A549 (cell line): ENCODE data around the gene DEXI. TPM values are rescaled to one million over a fixed set of nuclear protein-coding genes. Genes with fewer than 3 reads are reported as not detected.

Source experiments
- ATAC-seq, 2 experiments: fragments of 200-7000 bp in 1 of 2; fragments of >200 bp in 1 of 2; cut with Nextera tagmentation in 1 of 2; cut with Tn5 transposase in 1 of 2; 3 replicates each; pipeline versions ENCODE4 v1.8.0 to v1.9.1; 2018 to 2020; ENCODE audit warnings: mild to moderate bottlenecking in 1 of 2, moderate library complexity in 1 of 2
- CTCF ChIA-PET: fragments of 300-600 bp; sonication (Branson Sonifier 250); formaldehyde crosslinking; extraction: SDS; loops from one replicate; lab custom pipeline; 2021; ENCODE audit warnings: antibody characterized with exemption, inconsistent platforms; lab: Yijun Ruan, JAX
- POLR2A ChIA-PET: fragments of 350-600 bp; formaldehyde crosslinking; extraction: SDS; loops from one replicate; lab custom pipeline; 2021; ENCODE audit warnings: antibody characterized with exemption, inconsistent platforms; lab: Yijun Ruan, JAX
- DNase-seq, 2 experiments: peaks; one replicate each; pipeline versions ENCODE4 v3.0.0 to v3.0.0-alpha.2; 2011 to 2016; ENCODE audit warnings: low read depth in 1 of 2, low spot score in 1 of 2
- FAIRE-seq: peaks from 2 replicates; lab custom pipeline; 2011; peaks lifted over from hg19 to GRCh38; lab: Jason Lieb, UNC
- H3K27ac ChIP-seq, 2 experiments: fragments of >200 bp; sonication (Bioruptor Twin); formaldehyde crosslinking; 3 replicates each; pipeline ENCODE4 v1.5.1; 2016 to 2017
- H3K4me1 ChIP-seq: fragments of >200 bp; sonication (Bioruptor Twin); formaldehyde crosslinking; 3 replicates; pipeline ENCODE4 v1.6.1; 2016
- H3K4me2 ChIP-seq: fragments of >200 bp; sonication (Bioruptor Twin); formaldehyde crosslinking; 3 replicates; pipeline ENCODE4 v1.6.1; 2016
- H3K4me3 ChIP-seq: fragments of >200 bp; sonication (Bioruptor Twin); formaldehyde crosslinking; 3 replicates; pipeline ENCODE4 v1.5.1; 2016
- H3K9me3 ChIP-seq: fragments of >200 bp; sonication (Bioruptor Twin); formaldehyde crosslinking; 3 replicates; pipeline ENCODE4 v1.6.1; 2016
- ATOH8 ChIP-seq: fragments of 250-450 bp; sonication (Bioruptor Pico); IDR thresholded peaks from 2 replicates; pipeline ENCODE4 v1.5.0; 2020; ENCODE audit warnings: low read depth, mild to moderate bottlenecking, moderate library complexity
- CEBPB ChIP-seq, 2 experiments: fragments of >200 bp in 1 of 2; sonication (Bioruptor Twin) in 1 of 2; formaldehyde crosslinking in 1 of 2; IDR thresholded peaks; 2 replicates each; pipeline ENCODE4 v1.6.1; 2012 to 2016
- E2F6 ChIP-seq: IDR thresholded peaks from 2 replicates; pipeline ENCODE4 v1.6.1; 2012; ENCODE audit warnings: low read depth, borderline replicate concordance
- EHF ChIP-seq: fragments of 250-450 bp; sonication (Bioruptor Pico); IDR thresholded peaks from 2 replicates; pipeline ENCODE4 v1.5.0; 2020; ENCODE audit warnings: mild to moderate bottlenecking
- FOSL2 ChIP-seq, 2 experiments: fragments of 450-650 bp in 1 of 2; fragments of >200 bp in 1 of 2; sonication (Bioruptor Twin) in 1 of 2; formaldehyde crosslinking; IDR thresholded peaks; 2 replicates each; pipeline versions ENCODE4 v1.5.0 to v1.6.1; 2016 to 2020; ENCODE audit warnings: mild to moderate bottlenecking in 1 of 2, moderate library complexity in 1 of 2
- HDAC2 ChIP-seq: fragments of 200-600 bp; sonication (generic); IDR thresholded peaks from 2 replicates; pipeline ENCODE4 v1.6.1; 2016
- HEYL ChIP-seq: fragments of 250-450 bp; sonication (Bioruptor Pico); IDR thresholded peaks from 2 replicates; pipeline ENCODE4 v1.8.0; 2021; ENCODE audit warnings: mild to moderate bottlenecking, moderate library complexity
- HOXB13 ChIP-seq: fragments of 250-450 bp; sonication (Bioruptor Pico); IDR thresholded peaks from 2 replicates; pipeline ENCODE4 v1.5.0; 2020; ENCODE audit warnings: low read depth, mild to moderate bottlenecking, moderate library complexity
- JUN ChIP-seq, 2 experiments: fragments of >200 bp; sonication (Bioruptor Twin); formaldehyde crosslinking; IDR thresholded peaks; 2 replicates in 1 of 2; 3 replicates in 1 of 2; pipeline ENCODE4 v1.6.1; 2016 to 2017
- JUNB ChIP-seq: fragments of >200 bp; sonication (Bioruptor Twin); formaldehyde crosslinking; IDR thresholded peaks from 2 replicates; pipeline ENCODE4 v1.6.1; 2016
- KDM1A ChIP-seq: fragments of 200-600 bp; sonication (generic); IDR thresholded peaks from 2 replicates; pipeline ENCODE4 v1.6.1; 2016; ENCODE audit warnings: low read depth, mild to moderate bottlenecking
- KDM5A ChIP-seq: fragments of 200-600 bp; sonication (generic); IDR thresholded peaks from 2 replicates; pipeline ENCODE4 v1.6.1; 2016; ENCODE audit warnings: antibody characterized with exemption, mild to moderate bottlenecking
- MAFK ChIP-seq: fragments of 450-650 bp; IDR thresholded peaks from 2 replicates; pipeline ENCODE4 v1.6.1; 2014; ENCODE audit not compliant: partially characterized antibody
- MYC ChIP-seq: IDR thresholded peaks from 2 replicates; pipeline ENCODE4 v1.6.1; 2012; ENCODE audit warnings: mild to moderate bottlenecking, inconsistent platforms, low read length, improper control_type of control experiment, borderline replicate concordance
- NR3C1 ChIP-seq: fragments of >200 bp; sonication (Bioruptor Twin); formaldehyde crosslinking; IDR thresholded peaks from 3 replicates; pipeline ENCODE4 v1.6.1; 2017
- POLR2A ChIP-seq: IDR thresholded peaks from 2 replicates; pipeline ENCODE4 v1.6.1; 2012; ENCODE audit warnings: mild to moderate bottlenecking, low read length
- POLR2AphosphoS2 ChIP-seq: conservative IDR thresholded peaks from 2 replicates; pipeline ENCODE4 v1.6.1; 2012; ENCODE audit warnings: low read length, improper control_type of control experiment, inconsistent platforms
- RAD21 ChIP-seq, 2 experiments: fragments of >200 bp in 1 of 2; sonication (Bioruptor Twin) in 1 of 2; formaldehyde crosslinking in 1 of 2; IDR thresholded peaks in 1 of 2; conservative IDR thresholded peaks in 1 of 2; 2 replicates in 1 of 2; 3 replicates in 1 of 2; pipeline ENCODE4 v1.6.1; 2012 to 2018; ENCODE audit warnings: inconsistent platforms in 1 of 2
- RARB ChIP-seq: fragments of 250-450 bp; sonication (Bioruptor Pico); IDR thresholded peaks from 2 replicates; pipeline ENCODE4 v1.8.0; 2021; ENCODE audit warnings: mild to moderate bottlenecking, moderate library complexity
- RFX5 ChIP-seq: fragments of 450-650 bp; IDR thresholded peaks from 2 replicates; pipeline ENCODE4 v1.7.1; 2014; ENCODE audit warnings: antibody characterized with exemption, mild to moderate bottlenecking, moderate library complexity
- RNF2 ChIP-seq: fragments of 200-600 bp; sonication (generic); IDR thresholded peaks from 2 replicates; pipeline ENCODE4 v1.6.1; 2016; ENCODE audit warnings: low read depth, mild to moderate bottlenecking, antibody characterized with exemption, moderate library complexity, borderline replicate concordance
- SMC3 ChIP-seq: fragments of >200 bp; sonication (Bioruptor Twin); formaldehyde crosslinking; IDR thresholded peaks from 3 replicates; pipeline ENCODE4 v1.6.1; 2018; ENCODE audit warnings: inconsistent platforms
- SREBF2 ChIP-seq: fragments of 450-650 bp; IDR thresholded peaks from 2 replicates; pipeline ENCODE4 v1.6.1; 2014; ENCODE audit warnings: mild to moderate bottlenecking, moderate library complexity
- TFCP2L1 ChIP-seq: fragments of 250-450 bp; sonication (Bioruptor Pico); IDR thresholded peaks from 2 replicates; pipeline ENCODE4 v1.5.0; 2021; ENCODE audit warnings: mild to moderate bottlenecking
- TP53 ChIP-seq: fragments of 250-450 bp; sonication (Bioruptor Pico); IDR thresholded peaks from 2 replicates; pipeline ENCODE4 v1.5.0; 2021; ENCODE audit warnings: mild to moderate bottlenecking, moderate library complexity
- ZFP36 ChIP-seq: fragments of 450-650 bp; IDR thresholded peaks from 2 replicates; pipeline ENCODE4 v1.6.1; 2014; ENCODE audit warnings: borderline replicate concordance; ENCODE audit not compliant: partially characterized antibody
- ZNF302 ChIP-seq: fragments of 250-450 bp; sonication (Bioruptor Pico); IDR thresholded peaks from 2 replicates; pipeline ENCODE4 v1.9.0; 2021; ENCODE audit warnings: inconsistent platforms, mild to moderate bottlenecking, moderate library complexity
- ZSCAN20 ChIP-seq: fragments of 250-450 bp; sonication (Bioruptor Pico); IDR thresholded peaks from 2 replicates; pipeline ENCODE4 v1.8.0; 2022; ENCODE audit warnings: mild to moderate bottlenecking, moderate library complexity
- WGBS: methylation state at CpG from one replicate; pipeline ENCODE4 v1.1.6; 2017; ENCODE audit errors: missing lambda C conversion rate; 5-methylcytosine and 5-hydroxymethylcytosine counted together
- polyA plus RNA-seq, 4 experiments: library from polyadenylated mRNA; depleted of rRNA in 3 of 4; stranded (reverse); fragments of >200 nt; fragmentation: RNase III in 1 of 4; extraction: RNeasy Plus Mini Kit Qiagen cat#74134 plus additional on column Dnase treatment in 1 of 4; gene quantifications; 2 replicates in 3 of 4; 3 replicates in 1 of 4; pipeline ENCODE4 v1.2.3, GENCODE V29; 2011 to 2017

DEXI gene
- polyA plus RNA-seq, 2 of the 4 experiments (the other 2 are of a cell fraction), result 22.0 to 34.0 TPM

- DNase-seq (no peak), FAIRE-seq (no peak), ATAC-seq (no peak)
- Histone ChIP-seq H3K4me3 (no peak overlapping the region), H3K4me1 (no peaks in the 10 kb centered on the region), H3K4me2 (no peak overlapping the region), H3K9me3 (no peaks in the 10 kb centered on the region), H3K27ac (no peak overlapping the region)
- WGBS, result 57% methylated on average over 3 of the region's 3 CpGs
- TF ChIP-seq RAD21 (conservative IDR thresholded peaks at IDR 0.05 in 1 of 2, IDR thresholded peaks at IDR 0.05 in 1 of 2) (no peak), HEYL (CRISPR knock-in tag) (no peak)
- CTCF ChIA-PET, result interaction anchor here (1.2 to 1.6 kb wide), 2 partner anchors 13 to 402 kb away, joined by 5 read pairs; no protein-coding TSS in a partner anchor
- POLR2A ChIA-PET, result no interaction called here
Observed at GRCh38 chr16:10916534-10916933, 25.7 kb downstream of the DEXI start.

GRCh38 chr16:10911267-10911666, 31.0 kb downstream of the DEXI start:
- ChIA-PET CTCF (interaction anchor here (1.0 to 8.8 kb wide), 3 partner anchors 7 to 167 kb away, joined by 3 to 53 read pairs (median 5); partner anchors contain the start of gene NUBP1), POLR2A (no interaction called here)
- no peaks in the 10 kb centered on the region for H3K9me3 ChIP-seq
- no peaks in the 10 kb centered on the region for H3K4me1 ChIP-seq
- H3K27ac ChIP-seq, result no peak overlapping the region
- ATAC-seq (no peak), FAIRE-seq (no peak), DNase-seq (no peak)
- H3K4me2 ChIP-seq, result no peak overlapping the region
- no peak overlapping the region for H3K4me3 ChIP-seq
- TF ChIP-seq TP53 (no peak), ZFP36 (no peak), MAFK (no peak), EHF (CRISPR knock-in tag) (no peak), RAD21 (conservative IDR thresholded peaks at IDR 0.05 in 1 of 2, IDR thresholded peaks at IDR 0.05 in 1 of 2) (no peak), CEBPB (IDR thresholded peaks at IDR 0.05) (no peak), POLR2A (no peak), ZNF302 (CRISPR knock-in tag) (no peak), KDM5A (no peak), RARB (CRISPR knock-in tag) (no peak), SMC3 (no peak), KDM1A (no peak), HDAC2 (no peak), FOSL2 (IDR thresholded peaks at IDR 0.05) (no peak), FOSL2 (CRISPR knock-in tag; IDR thresholded peaks at IDR 0.05) (no peak), RNF2 (no peak), TFCP2L1 (CRISPR knock-in tag) (no peak), NR3C1 (no peak), RFX5 (no peak), E2F6 (no peak)

GRCh38 chr16:10907757-10908045, 34.6 kb downstream of the DEXI start:
- H3K27ac ChIP-seq, result no peak overlapping the region
- FAIRE-seq (no peak), ATAC-seq (no peak), DNase-seq (no peak)
- TF ChIP-seq RFX5 (no peak), ZSCAN20 (CRISPR knock-in tag) (no peak), SREBF2 (no peak), RARB (CRISPR knock-in tag) (no peak), POLR2AphosphoS2 (no peak), KDM1A (no peak), KDM5A (no peak), HDAC2 (no peak), MYC (no peak), JUNB (no peak), JUN (IDR thresholded peaks at IDR 0.05) (no peak), HOXB13 (CRISPR knock-in tag) (no peak), ATOH8 (CRISPR knock-in tag) (no peak)
- CTCF ChIA-PET, result interaction anchor here (8.8 kb wide), 1 partner anchor 11 kb away, joined by 53 read pairs; no protein-coding TSS in a partner anchor
- H3K4me1 ChIP-seq, result no peaks in the 10 kb centered on the region
- no peak overlapping the region for H3K4me3 ChIP-seq
- POLR2A ChIA-PET, result no interaction called here
- 97% methylated on average over 6 of the region's 21 CpGs for WGBS
- H3K4me2 ChIP-seq, result no peak overlapping the region
- H3K9me3 ChIP-seq, result peaks cover 5% of the 10 kb centered on the region; the same call in 2 of the 3 replicates
